GM23338 (cell line): ENCODE data around the gene FANCC.

Source experiments
- CREB1 ChIP-seq: fragments of 250-450 bp; sonication (Bioruptor Pico); IDR thresholded peaks from 2 replicates; pipeline ENCODE4 v1.5.0; 2020; ENCODE audit warnings: low read depth, mild to moderate bottlenecking, moderate library complexity
- CTCF ChIP-seq, 2 experiments: fragments of 200-600 bp in 1 of 2; sonication (generic) in 1 of 2; conservative IDR thresholded peaks; 2 replicates each; pipeline versions ENCODE4 v1.5.1 to v1.6.1; 2016 to 2017; ENCODE audit warnings: antibody characterized with exemption in 2 of 2, low read depth in 2 of 2, mild to moderate bottlenecking in 2 of 2, moderate library complexity in 1 of 2
- EZH2 ChIP-seq: fragments of 200-600 bp; sonication (generic); IDR thresholded peaks from one replicate; pipeline ENCODE4 v1.8.0; 2017; ENCODE audit warnings: antibody characterized with exemption, mild to moderate bottlenecking, low read depth; ENCODE audit not compliant: unreplicated experiment
- EZH2phosphoT487 ChIP-seq: fragments of 200-600 bp; sonication (generic); IDR thresholded peaks from one replicate; pipeline ENCODE4 v1.8.1; 2018; ENCODE audit warnings: antibody characterized with exemption; ENCODE audit not compliant: unreplicated experiment
- JUNB ChIP-seq: IDR thresholded peaks from one replicate; pipeline ENCODE4 v1.6.1; 2016; ENCODE audit warnings: antibody characterized with exemption; ENCODE audit not compliant: unreplicated experiment
- POLR2AphosphoS5 ChIP-seq: IDR thresholded peaks from 2 replicates; pipeline ENCODE4 v1.6.1; 2016; ENCODE audit warnings: antibody characterized with exemption, low read depth
- REST ChIP-seq: IDR thresholded peaks from one replicate; pipeline ENCODE4 v1.6.1; 2018; ENCODE audit warnings: antibody characterized with exemption; ENCODE audit not compliant: unreplicated experiment
- STAT1 ChIP-seq: IDR thresholded peaks from one replicate; pipeline ENCODE4 v1.6.1; 2016; ENCODE audit warnings: antibody characterized with exemption; ENCODE audit not compliant: unreplicated experiment
- ZNF114 ChIP-seq: fragments of 250-450 bp; sonication (Bioruptor Pico); IDR thresholded peaks from 2 replicates; pipeline ENCODE4 v1.5.0; 2020; ENCODE audit warnings: mild to moderate bottlenecking, moderate library complexity
- ZNF331 ChIP-seq: fragments of 250-450 bp; sonication (Bioruptor Pico); IDR thresholded peaks from 2 replicates; pipeline ENCODE4 v1.5.0; 2020; ENCODE audit warnings: low read depth, mild to moderate bottlenecking, moderate library complexity
- ZNF462 ChIP-seq: fragments of 250-450 bp; sonication (Bioruptor Pico); IDR thresholded peaks from 2 replicates; pipeline ENCODE4 v1.5.0; 2020; ENCODE audit warnings: mild to moderate bottlenecking, moderate library complexity

- TF ChIP-seq EZH2phosphoT487, result no peak
- no peak for TF ChIP-seq CTCF (conservative IDR thresholded peaks at IDR 0.05; ENCODE audit: low read depth in 2 of 2)
- TF ChIP-seq ZNF114, result no peak
- no peak for TF ChIP-seq REST
- no peak for TF ChIP-seq POLR2AphosphoS5
- TF ChIP-seq EZH2, result no peak
- no peak for TF ChIP-seq JUNB
- TF ChIP-seq CREB1 (CRISPR knock-in tag), result no peak
- TF ChIP-seq STAT1, result no peak
- TF ChIP-seq ZNF462 (CRISPR knock-in tag), result no peak
- no peak for TF ChIP-seq ZNF331
Measured at GRCh38 chr9:95085861-95086563, 231.5 kb downstream of the FANCC start.
